B cell (primary cell): ENCODE results near the gene LITAF. TPM values are rescaled to one million over a fixed set of nuclear protein-coding genes. Genes with fewer than 3 reads are reported as not detected.

Experiments used
- ATAC-seq: fragments of 200-7000 bp; cut with Tn5 transposase; one replicate; pipeline ENCODE4 v1.10.0; 2021; ENCODE audit warnings: low read depth, mild to moderate bottlenecking, moderate number of reproducible peaks, moderate library complexity
- CTCF ChIA-PET: fragments of 350-600 bp; sonication (Branson Sonifier 250); formaldehyde crosslinking; loops from one replicate; lab custom pipeline; 2021; ENCODE audit warnings: antibody characterized with exemption, inconsistent platforms; lab: Charles Lee
- POLR2A ChIA-PET: fragments of 350-600 bp; sonication (Branson Sonifier 250); formaldehyde crosslinking; loops from one replicate; lab custom pipeline; 2021; ENCODE audit warnings: antibody characterized with exemption; lab: Charles Lee
- DNase-seq: peaks from one replicate; pipeline ENCODE4 v3.0.0; 2013
- H2AFZ ChIP-seq: 2 replicates; pipeline ENCODE4 v1.6.1; 2012; ENCODE audit warnings: mild to moderate bottlenecking, low read depth, low read length; ENCODE audit not compliant: insufficient read depth, poor library complexity, severe bottlenecking
- H3K27ac ChIP-seq, 2 donors: 1 replicate in 1 of 2; 2 replicates in 1 of 2; pipeline ENCODE4 v1.5.1; 2012 to 2013; ENCODE audit warnings: low read length in 2 of 2, mild to moderate bottlenecking in 2 of 2, moderate library complexity in 1 of 2
- H3K27me3 ChIP-seq, 4 experiments: fragments of 200-600 bp in 1 of 4; sonication (generic) in 1 of 4; replicated peaks in 1 of 4; 1 replicate in 2 of 4; 2 replicates in 2 of 4; pipeline versions ENCODE4 v1.6.1 to v1.7.0; 2013 to 2016; ENCODE audit warnings: low read length in 3 of 4, mild to moderate bottlenecking in 2 of 4, mixed read lengths in 1 of 4, moderate library complexity in 1 of 4; ENCODE audit not compliant: insufficient read depth in 4 of 4, control insufficient read depth in 3 of 4; ENCODE audit errors: control extremely low read depth in 1 of 4
- H3K36me3 ChIP-seq, 2 experiments: replicated peaks in 1 of 2; 1 replicate in 1 of 2; 2 replicates in 1 of 2; pipeline versions ENCODE4 v1.6.1 to v1.7.1; 2013; ENCODE audit warnings: low read length in 1 of 2; ENCODE audit not compliant: insufficient read depth in 2 of 2, control insufficient read depth in 1 of 2; ENCODE audit errors: control extremely low read depth in 1 of 2, extremely low read depth in 1 of 2
- H3K4me1 ChIP-seq, 2 donors: fragments of 200-600 bp in 1 of 2; sonication (generic) in 1 of 2; 1 replicate in 1 of 2; 2 replicates in 1 of 2; pipeline versions ENCODE4 v1.5.1 to v1.6.1; 2013 to 2017; ENCODE audit warnings: low read length in 2 of 2; ENCODE audit not compliant: control insufficient read depth in 2 of 2, insufficient read depth in 2 of 2
- H3K4me2 ChIP-seq: replicated peaks from 2 replicates; pipeline ENCODE3; 2012; ENCODE audit warnings: mild to moderate bottlenecking, low read depth, low read length; ENCODE audit not compliant: poor library complexity, severe bottlenecking
- H3K4me3 ChIP-seq, 5 experiments: fragments of 200-600 bp in 1 of 5; sonication (generic) in 1 of 5; 1 replicate in 3 of 5; 2 replicates in 2 of 5; pipeline versions ENCODE4 v1.5.1 to v1.7.0; 2011 to 2016; ENCODE audit warnings: low read length in 4 of 5, mild to moderate bottlenecking in 4 of 5, low read depth in 2 of 5, control low read depth in 1 of 5, moderate library complexity in 1 of 5; ENCODE audit not compliant: insufficient read depth in 1 of 5; ENCODE audit errors: control extremely low read depth in 1 of 5, extremely low read depth in 1 of 5
- H3K79me2 ChIP-seq: fragments of 200-600 bp; sonication (generic); one replicate; pipeline ENCODE4 v1.6.0; 2016; ENCODE audit warnings: low read length; ENCODE audit not compliant: control insufficient read depth, insufficient read depth
- H3K9ac ChIP-seq: fragments of 200-600 bp; sonication (generic); 2 replicates; pipeline ENCODE4 v1.6.1; 2017; ENCODE audit warnings: mild to moderate bottlenecking, low read length, moderate library complexity
- H3K9me3 ChIP-seq, 3 donors: one replicate each; pipeline versions ENCODE4 v1.6.1 to v1.7.1; 2013; ENCODE audit warnings: low read length in 2 of 3; ENCODE audit not compliant: control insufficient read depth in 2 of 3, insufficient read depth in 1 of 3; ENCODE audit errors: control extremely low read depth in 1 of 3
- H4K20me1 ChIP-seq: 2 replicates; pipeline ENCODE4 v1.6.0; 2012; ENCODE audit warnings: mild to moderate bottlenecking, low read length; ENCODE audit not compliant: insufficient read depth, control insufficient read depth, poor library complexity, severe bottlenecking
- H3K27ac Mint-ChIP-seq: one replicate; pipeline ENCODE4 v1.8.0; 2021; ENCODE audit warnings: mixed read lengths
- H3K27me3 Mint-ChIP-seq: one replicate; pipeline ENCODE4 v1.8.0; 2021; ENCODE audit warnings: mixed read lengths
- H3K4me1 Mint-ChIP-seq: one replicate; pipeline ENCODE4 v1.8.0; 2021; ENCODE audit warnings: mixed read lengths
- H3K4me3 Mint-ChIP-seq: one replicate; pipeline ENCODE4 v1.8.0; 2021; ENCODE audit warnings: mixed read lengths
- H3K9me3 Mint-ChIP-seq: one replicate; pipeline ENCODE4 v1.8.0; 2022; ENCODE audit warnings: mixed read lengths; ENCODE audit not compliant: insufficient read depth
- EZH2 ChIP-seq: IDR thresholded peaks from 2 replicates; pipeline ENCODE4 v1.6.1; 2012; ENCODE audit warnings: borderline replicate concordance, low read depth, mild to moderate bottlenecking, moderate library complexity, low read length; ENCODE audit not compliant: insufficient read depth, poor library complexity, severe bottlenecking
- WGBS: methylation state at CpG from one replicate; pipeline ENCODE4 v1.1.5; 2013; ENCODE audit warnings: missing lambda C conversion rate; ENCODE audit not compliant: insufficient coverage; 5-methylcytosine and 5-hydroxymethylcytosine counted together
- intact Hi-C: fragments of 100-400 bp; cut with micrococcal nuclease; formaldehyde crosslinking; loops from one replicate; pipeline ENCODE4 v1.10.0; 2022
- polyA plus RNA-seq: library from polyadenylated mRNA; depleted of rRNA; stranded (reverse); fragments of >200 nt; gene quantifications from 2 replicates; pipeline ENCODE4 v1.2.3, GENCODE V29; 2012
- total RNA-seq, 2 donors: library from RNA; stranded (reverse); fragments of 120-200 nt in 1 of 2; gene quantifications; 1 replicate in 1 of 2; 2 replicates in 1 of 2; pipeline versions ENCODE4 v1.2.3 to v1.2.4, GENCODE V29; 2013 to 2022
- TF ChIP-seq, protein P1 (sequence below): fragments of 200-600 bp; IDR thresholded peaks from one replicate; pipeline ENCODE4 v1.8.0; 2022; ENCODE audit warnings: antibody characterized with exemption, mild to moderate bottlenecking

LITAF gene
- total and polyA plus RNA-seq, 2 donors (not counting 1 experiment from before 2014, with no cell fraction given): 93.6 to 125 TPM

DNA sequence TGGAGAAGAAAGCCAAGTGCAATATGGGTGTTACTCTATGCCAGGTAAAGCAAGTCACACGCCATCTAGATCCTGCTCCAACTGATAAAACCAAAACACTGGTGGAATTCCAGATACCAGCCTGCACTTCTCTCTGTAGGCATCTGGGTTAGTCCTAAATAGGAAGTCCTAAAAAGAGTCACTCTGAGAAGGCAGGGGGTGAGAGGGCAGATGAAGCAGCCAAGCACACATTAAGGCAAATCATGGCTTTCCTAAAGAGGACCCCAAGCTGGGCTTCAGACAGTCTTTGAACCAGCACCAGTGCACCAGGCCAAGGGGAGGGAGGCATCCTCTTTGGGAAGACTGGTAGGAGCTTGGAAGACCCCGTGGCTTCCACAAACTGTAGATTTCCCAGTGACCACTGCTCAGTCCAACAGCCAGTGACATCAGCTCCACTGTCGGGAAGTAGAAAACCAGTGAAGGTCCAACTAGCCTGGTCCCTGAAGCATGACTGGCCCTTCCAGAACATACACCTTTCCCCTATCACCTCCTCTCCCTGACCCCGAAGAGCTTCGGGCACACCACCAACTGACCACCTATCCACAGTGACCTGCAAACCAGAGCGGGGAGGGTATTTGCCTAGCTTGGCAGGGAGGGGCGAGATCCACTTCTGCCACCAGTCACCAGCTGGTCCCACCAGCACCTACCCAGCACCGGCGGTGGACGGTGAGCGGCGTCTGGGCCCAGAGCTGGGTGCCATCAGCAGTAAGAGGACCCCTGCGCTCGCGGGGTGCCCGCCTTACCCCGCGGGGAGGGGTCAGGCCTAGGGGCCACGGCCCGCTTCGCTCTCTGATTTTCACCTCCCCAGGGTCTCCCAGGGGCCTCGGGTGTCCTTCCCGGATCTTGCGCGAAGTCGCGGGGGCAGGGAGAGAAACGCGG lies 1.0 kb downstream of the LITAF start:
- H3K4me3 Mint-ChIP-seq: peak overlapping the region; percentile 90
- CTCF ChIA-PET: interaction anchor here (0.8 to 2.6 kb wide), 10 partner anchors 10 to 622 kb away, joined by 3 to 13 read pairs (median 4); no protein-coding TSS in a partner anchor
- ATAC-seq: peak; percentile 12

More for the DNA sequence above, 1.0 kb downstream of the LITAF start:
- peaks cover 20% of the 10 kb centered on the region for H4K20me1 ChIP-seq
- peak overlapping the region; percentile 99 for H2AFZ ChIP-seq
- H3K79me2 ChIP-seq: peaks cover 67% of the 10 kb centered on the region
- H3K27ac ChIP-seq: peak overlapping the region; percentile 82 to 97
- Mint-ChIP-seq H3K27ac (peak overlapping the region; percentile 90), H3K4me1 (peaks cover 59% of the 10 kb centered on the region), H3K9me3 (no peaks in the 10 kb centered on the region), H3K27me3 (no peaks in the 10 kb centered on the region)
- peak; percentile 51 for DNase-seq
- no peaks in the 10 kb centered on the region for H3K36me3 ChIP-seq
- no peak for TF ChIP-seq EZH2
- TF ChIP-seq, protein P1, sequence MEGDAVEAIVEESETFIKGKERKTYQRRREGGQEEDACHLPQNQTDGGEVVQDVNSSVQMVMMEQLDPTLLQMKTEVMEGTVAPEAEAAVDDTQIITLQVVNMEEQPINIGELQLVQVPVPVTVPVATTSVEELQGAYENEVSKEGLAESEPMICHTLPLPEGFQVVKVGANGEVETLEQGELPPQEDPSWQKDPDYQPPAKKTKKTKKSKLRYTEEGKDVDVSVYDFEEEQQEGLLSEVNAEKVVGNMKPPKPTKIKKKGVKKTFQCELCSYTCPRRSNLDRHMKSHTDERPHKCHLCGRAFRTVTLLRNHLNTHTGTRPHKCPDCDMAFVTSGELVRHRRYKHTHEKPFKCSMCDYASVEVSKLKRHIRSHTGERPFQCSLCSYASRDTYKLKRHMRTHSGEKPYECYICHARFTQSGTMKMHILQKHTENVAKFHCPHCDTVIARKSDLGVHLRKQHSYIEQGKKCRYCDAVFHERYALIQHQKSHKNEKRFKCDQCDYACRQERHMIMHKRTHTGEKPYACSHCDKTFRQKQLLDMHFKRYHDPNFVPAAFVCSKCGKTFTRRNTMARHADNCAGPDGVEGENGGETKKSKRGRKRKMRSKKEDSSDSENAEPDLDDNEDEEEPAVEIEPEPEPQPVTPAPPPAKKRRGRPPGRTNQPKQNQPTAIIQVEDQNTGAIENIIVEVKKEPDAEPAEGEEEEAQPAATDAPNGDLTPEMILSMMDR: no peak
- POLR2A ChIA-PET: interaction anchor here (0.5 to 1.1 kb wide), 2 partner anchors 9 to 29 kb away, joined by 8 read pairs; no protein-coding TSS in a partner anchor
- 8% methylated on average over 23 of the region's 29 CpGs for WGBS
- peaks cover 0 to under 1% (median 0%) of the 10 kb centered on the region in 3 donors for H3K9me3 ChIP-seq
- peak overlapping the region; percentile 71 to 91 (median 75) for H3K4me3 ChIP-seq
- H3K4me2 ChIP-seq: peak overlapping the region; percentile 93
- intact Hi-C loops: loop anchor here (2.0 to 10.0 kb wide), 4 partner anchors 37 to 621 kb away; no protein-coding TSS in a partner anchor
- no peaks in the 10 kb centered on the region for H3K27me3 ChIP-seq
- peaks cover 55 to 63% of the 10 kb centered on the region in 2 donors for H3K4me1 ChIP-seq
- H3K9ac ChIP-seq: peak overlapping the region; percentile 94
